CD14-positive monocyte (primary cell): ENCODE measurements around the gene SNX11. TPM values are rescaled to one million over a fixed set of nuclear protein-coding genes. Genes with fewer than 3 reads are reported as not detected.
"Not testable (repeated sequence)": the region's sequence is repeated elsewhere in the genome, so short reads cannot be mapped to it uniquely, and the experiment has no call there.

Experiments
- DNase-seq, 3 donors: peaks; one replicate each; pipeline ENCODE4 v3.0.0-alpha.2; 2011 to 2022
- H2AFZ ChIP-seq: 2 replicates; pipeline ENCODE4 v1.6.0; 2012; ENCODE audit warnings: mild to moderate bottlenecking, low read depth, low read length, inconsistent platforms; ENCODE audit not compliant: insufficient read depth, poor library complexity, severe bottlenecking
- H3K27ac ChIP-seq, 2 donors: 1 replicate in 1 of 2; 2 replicates in 1 of 2; pipeline ENCODE4 v1.5.1; 2012 to 2013; ENCODE audit warnings: low read length in 2 of 2, control low read depth in 1 of 2, inconsistent platforms in 1 of 2, low read depth in 1 of 2, mild to moderate bottlenecking in 1 of 2
- H3K27me3 ChIP-seq, 2 donors: one replicate each; pipeline versions ENCODE4 v1.6.0 to v1.6.1; 2011 to 2013; ENCODE audit warnings: low read length in 2 of 2; ENCODE audit not compliant: control insufficient read depth in 2 of 2, insufficient read depth in 2 of 2
- H3K36me3 ChIP-seq, 2 donors: replicated peaks in 1 of 2; 1 replicate in 1 of 2; 2 replicates in 1 of 2; pipeline versions ENCODE4 v1.5.1 to v1.6.1; 2012 to 2013; ENCODE audit warnings: low read length in 2 of 2, control low read depth in 1 of 2, inconsistent platforms in 1 of 2, mild to moderate bottlenecking in 1 of 2; ENCODE audit not compliant: insufficient read depth in 2 of 2, control insufficient read depth in 1 of 2
- H3K4me1 ChIP-seq, 2 donors: 1 replicate in 1 of 2; 2 replicates in 1 of 2; pipeline versions ENCODE4 v1.5.1 to v1.6.1; 2012 to 2013; ENCODE audit warnings: low read length in 2 of 2, control low read depth in 1 of 2, inconsistent platforms in 1 of 2, mild to moderate bottlenecking in 1 of 2, moderate library complexity in 1 of 2; ENCODE audit not compliant: insufficient read depth in 2 of 2, control insufficient read depth in 1 of 2
- H3K4me2 ChIP-seq: replicated peaks from 2 replicates; pipeline ENCODE3; 2012; ENCODE audit warnings: low read length, moderate library complexity, mild to moderate bottlenecking; ENCODE audit not compliant: poor library complexity, severe bottlenecking; ENCODE audit errors: extremely low read depth
- H3K4me3 ChIP-seq, 3 experiments: fragments of 200-600 bp in 1 of 3; sonication (generic) in 1 of 3; replicated peaks in 1 of 3; 1 replicate in 2 of 3; 2 replicates in 1 of 3; pipeline ENCODE4 v1.5.1; 2011 to 2013; ENCODE audit warnings: low read length in 3 of 3, mild to moderate bottlenecking in 3 of 3, control low read depth in 2 of 3, low read depth in 2 of 3, inconsistent platforms in 1 of 3, moderate library complexity in 1 of 3
- H3K79me2 ChIP-seq: 2 replicates; pipeline ENCODE4 v1.6.0; 2012; ENCODE audit warnings: mild to moderate bottlenecking, control low read depth, inconsistent platforms, low read length, moderate library complexity; ENCODE audit not compliant: insufficient read depth
- H3K9ac ChIP-seq: 2 replicates; pipeline ENCODE4 v1.6.0; 2017; ENCODE audit warnings: low read length, mild to moderate bottlenecking; ENCODE audit not compliant: insufficient read depth, poor library complexity, severe bottlenecking
- H3K9me3 ChIP-seq, 2 donors: replicated peaks in 1 of 2; 1 replicate in 1 of 2; 2 replicates in 1 of 2; pipeline versions ENCODE4 v1.5.1 to v1.6.1; 2012 to 2013; ENCODE audit warnings: low read length in 2 of 2, control low read depth in 1 of 2; ENCODE audit not compliant: control insufficient read depth in 1 of 2, insufficient read depth in 1 of 2
- H4K20me1 ChIP-seq: 2 replicates; pipeline ENCODE4 v1.6.0; 2012; ENCODE audit warnings: mild to moderate bottlenecking, low read length, control low read depth, moderate library complexity; ENCODE audit not compliant: insufficient read depth
- H3K27ac Mint-ChIP-seq, 7 donors: one replicate each; pipeline ENCODE4 v1.8.0; 2020; ENCODE audit warnings: mild to moderate bottlenecking in 7 of 7, mixed read lengths in 7 of 7, moderate library complexity in 6 of 7, inconsistent platforms in 2 of 7
- H3K27me3 Mint-ChIP-seq, 3 donors: one replicate each; pipeline ENCODE4 v1.8.0; 2021 to 2022; ENCODE audit warnings: low read depth in 3 of 3, mild to moderate bottlenecking in 3 of 3, mixed read lengths in 3 of 3, moderate library complexity in 3 of 3, inconsistent platforms in 1 of 3
- H3K36me3 Mint-ChIP-seq, 2 donors: one replicate each; pipeline ENCODE4 v1.8.0; 2020; ENCODE audit warnings: mixed read lengths in 2 of 2, inconsistent platforms in 1 of 2, mild to moderate bottlenecking in 1 of 2
- H3K4me1 Mint-ChIP-seq: one replicate; pipeline ENCODE4 v1.8.0; 2020; ENCODE audit warnings: mild to moderate bottlenecking, mixed read lengths
- H3K4me3 Mint-ChIP-seq, 2 donors: one replicate each; pipeline ENCODE4 v1.8.0; 2020; ENCODE audit warnings: mild to moderate bottlenecking in 2 of 2, mixed read lengths in 2 of 2, moderate library complexity in 1 of 2
- H3K9me3 Mint-ChIP-seq, 7 donors: one replicate each; pipeline ENCODE4 v1.8.0; 2020 to 2022; ENCODE audit warnings: mixed read lengths in 7 of 7, mild to moderate bottlenecking in 6 of 7, moderate library complexity in 6 of 7, inconsistent platforms in 2 of 7
- CTCF ChIP-seq: fragments of 200-600 bp; IDR thresholded peaks from one replicate; pipeline ENCODE4 v1.8.0; 2022; ENCODE audit warnings: antibody characterized with exemption, mild to moderate bottlenecking
- WGBS: methylation state at CpG from one replicate; pipeline ENCODE4 v1.1.5; 2013; ENCODE audit warnings: missing lambda C conversion rate; ENCODE audit not compliant: insufficient coverage; 5-methylcytosine and 5-hydroxymethylcytosine counted together
- intact Hi-C, 2 donors: fragments of 100-400 bp; cut with micrococcal nuclease; formaldehyde crosslinking; loops; one replicate each; pipeline versions ENCODE4 v1.15.0 to v1.15.1; 2023
- polyA plus RNA-seq, 3 donors: library from polyadenylated mRNA; depleted of rRNA in 1 of 3; unstranded in 2 of 3; stranded (reverse) in 1 of 3; fragments of 300-500 nt in 2 of 3; fragments of >200 nt in 1 of 3; fragmentation: Illumina TruSeq in 2 of 3; gene quantifications; 1 replicate in 2 of 3; 2 replicates in 1 of 3; pipeline ENCODE4 v1.2.3, GENCODE V29; 2012 to 2021

SNX11 gene
- polyA plus RNA-seq, 3 donors = 34.3 to 49.3 (median 48.4) TPM

- DNase-seq = no peak
- no peak for TF ChIP-seq CTCF
- no peaks in the 10 kb centered on the region for H3K79me2 ChIP-seq
- no peak overlapping the region for H3K9ac ChIP-seq
- H2AFZ ChIP-seq = no peak overlapping the region
- H3K9me3 Mint-ChIP-seq = no peaks in the 10 kb centered on the region
- H4K20me1 ChIP-seq = peaks cover 8% of the 10 kb centered on the region
- H3K4me2 ChIP-seq = no peak overlapping the region
- H3K4me1 ChIP-seq = no peaks in the 10 kb centered on the region
- H3K27ac Mint-ChIP-seq = no peak overlapping the region
- no peak overlapping the region for H3K27ac ChIP-seq
- no peak overlapping the region for H3K4me3 Mint-ChIP-seq
- 90% methylated on average over 2 of the region's 2 CpGs for WGBS
- no peaks in the 10 kb centered on the region for H3K27me3 ChIP-seq
- H3K9me3 ChIP-seq = no peaks in the 10 kb centered on the region
- peaks cover 50 to 96% of the 10 kb centered on the region in 2 donors for H3K36me3 ChIP-seq
- no peaks in the 10 kb centered on the region for H3K4me1 Mint-ChIP-seq
- no peak overlapping the region for H3K4me3 ChIP-seq
- intact Hi-C loops = no loop called here
- H3K36me3 Mint-ChIP-seq = peaks cover 58 to 78% of the 10 kb centered on the region in 2 donors
- H3K27me3 Mint-ChIP-seq = peaks cover 0 to 1% (median 0%) of the 10 kb centered on the region in 3 donors
Observed at GRCh38 chr17:48071654-48072053, 35.9 kb upstream of the SNX11 start.

GRCh38 chr17:48072811-48073210 is 34.8 kb upstream of the SNX11 start:
- H3K36me3 ChIP-seq = peaks cover 47 to 88% of the 10 kb centered on the region in 2 donors
- H3K27ac Mint-ChIP-seq, intact Hi-C loops: not testable (repeated sequence)

GRCh38 chr17:48073566-48074094 is 33.9 kb upstream of the SNX11 start:
- H3K4me1 Mint-ChIP-seq, H3K4me3 Mint-ChIP-seq, H3K4me2 ChIP-seq, H2AFZ ChIP-seq, H3K9me3 ChIP-seq, H3K9ac ChIP-seq, H3K27me3 ChIP-seq, H3K27ac Mint-ChIP-seq, H3K27ac ChIP-seq, H3K27me3 Mint-ChIP-seq, H3K79me2 ChIP-seq, H3K9me3 Mint-ChIP-seq, H3K4me1 ChIP-seq, H3K4me3 ChIP-seq, DNase-seq, H4K20me1 ChIP-seq: not testable (repeated sequence)
- peaks cover 41 to 80% of the 10 kb centered on the region in 2 donors for H3K36me3 ChIP-seq
- intact Hi-C loops = loop anchor here (1.0 to 2.0 kb wide), 2 partner anchors 48 to 49 kb away; no protein-coding TSS in a partner anchor
- H3K36me3 Mint-ChIP-seq = peaks cover 46 to 68% of the 10 kb centered on the region in 2 donors
- 100% methylated on average over 1 of the region's 5 CpGs for WGBS

More at GRCh38 chr17:48072811-48073210, 34.8 kb upstream of the SNX11 start:
- H3K79me2 ChIP-seq, DNase-seq, H3K4me1 Mint-ChIP-seq, H2AFZ ChIP-seq, H3K9me3 ChIP-seq, H3K4me3 ChIP-seq, H3K4me1 ChIP-seq, H3K9ac ChIP-seq, H3K4me2 ChIP-seq, H3K27ac ChIP-seq, H3K9me3 Mint-ChIP-seq, H4K20me1 ChIP-seq, H3K27me3 ChIP-seq, H3K4me3 Mint-ChIP-seq, H3K27me3 Mint-ChIP-seq: not testable (repeated sequence)
- 100% methylated on average over 1 of the region's 9 CpGs for WGBS
- H3K36me3 Mint-ChIP-seq = peaks cover 53 to 74% of the 10 kb centered on the region in 2 donors
